Naive thymus-derived CD4-positive, alpha-beta T cell (primary cell): Measurements from ENCODE around the gene DNAJB9. TPM values are rescaled to one million over a fixed set of nuclear protein-coding genes. Genes with fewer than 3 reads are reported as not detected.
"Not testable (repeated sequence)": the region's sequence is repeated elsewhere in the genome, so short reads cannot be mapped to it uniquely, and the experiment has no call there.

Experiments used
- ATAC-seq: fragments of 150-1000 bp; cut with Tn5 transposase; 2 replicates; pipeline ENCODE4 v1.10.0; 2021; ENCODE audit warnings: mild to moderate bottlenecking, moderate library complexity
- CTCF ChIA-PET: fragments of 350-600 bp; sonication (Branson Sonifier 250); formaldehyde crosslinking; loops from one replicate; lab custom pipeline; 2021; ENCODE audit warnings: antibody characterized with exemption; lab: Charles Lee
- POLR2A ChIA-PET: fragments of 350-600 bp; sonication (Branson Sonifier 250); formaldehyde crosslinking; loops from one replicate; lab custom pipeline; 2021; ENCODE audit warnings: antibody characterized with exemption, inconsistent platforms; lab: Charles Lee
- DNase-seq, 9 donors: peaks; one replicate each; pipeline versions ENCODE4 v3.0.0 to v3.0.0-alpha.2; 2020 to 2022; ENCODE audit warnings: mixed read lengths in 1 of 9
- H3K27ac ChIP-seq: one replicate; pipeline ENCODE4 v1.7.0; 2013; ENCODE audit warnings: mild to moderate bottlenecking, low read depth, low read length, moderate library complexity
- H3K27me3 ChIP-seq, 2 donors: one replicate each; pipeline ENCODE4 v1.7.0; 2013; ENCODE audit warnings: low read length in 2 of 2, mild to moderate bottlenecking in 2 of 2, moderate library complexity in 2 of 2; ENCODE audit not compliant: control insufficient read depth in 2 of 2, insufficient read depth in 2 of 2
- H3K36me3 ChIP-seq, 3 experiments: 1 replicate in 2 of 3; 2 replicates in 1 of 3; pipeline ENCODE4 v1.7.0; 2013; ENCODE audit warnings: low read length in 3 of 3, mild to moderate bottlenecking in 3 of 3, moderate library complexity in 1 of 3; ENCODE audit not compliant: insufficient read depth in 3 of 3, control insufficient read depth in 2 of 3
- H3K4me1 ChIP-seq, 2 donors: one replicate each; pipeline ENCODE4 v1.7.0; 2013; ENCODE audit warnings: low read length in 2 of 2, mild to moderate bottlenecking in 2 of 2, moderate library complexity in 1 of 2; ENCODE audit not compliant: control insufficient read depth in 2 of 2, insufficient read depth in 2 of 2
- H3K4me3 ChIP-seq: 2 replicates; pipeline ENCODE4 v1.7.0; 2013; ENCODE audit warnings: mild to moderate bottlenecking, low read length
- H3K9me3 ChIP-seq, 3 experiments: 1 replicate in 2 of 3; 2 replicates in 1 of 3; pipeline ENCODE4 v1.7.0; 2013; ENCODE audit warnings: low read length in 3 of 3; ENCODE audit not compliant: control insufficient read depth in 2 of 3
- H3K27ac Mint-ChIP-seq, 9 donors: one replicate each; pipeline ENCODE4 v1.8.0; 2020 to 2022; ENCODE audit warnings: mixed read lengths in 9 of 9, mild to moderate bottlenecking in 8 of 9, moderate library complexity in 5 of 9, inconsistent platforms in 2 of 9
- H3K27me3 Mint-ChIP-seq, 5 donors: one replicate each; pipeline ENCODE4 v1.8.0; 2021 to 2022; ENCODE audit warnings: mixed read lengths in 5 of 5, mild to moderate bottlenecking in 1 of 5
- H3K36me3 Mint-ChIP-seq, 5 donors: one replicate each; pipeline ENCODE4 v1.8.0; 2020 to 2022; ENCODE audit warnings: mixed read lengths in 5 of 5, mild to moderate bottlenecking in 3 of 5, inconsistent platforms in 1 of 5
- H3K4me1 Mint-ChIP-seq, 7 donors: one replicate each; pipeline ENCODE4 v1.8.0; 2020 to 2022; ENCODE audit warnings: mixed read lengths in 7 of 7, mild to moderate bottlenecking in 3 of 7, inconsistent platforms in 1 of 7
- H3K4me3 Mint-ChIP-seq, 10 donors: one replicate each; pipeline ENCODE4 v1.8.0; 2020 to 2022; ENCODE audit warnings: mild to moderate bottlenecking in 10 of 10, mixed read lengths in 10 of 10, moderate library complexity in 6 of 10, inconsistent platforms in 2 of 10
- H3K9me3 Mint-ChIP-seq, 11 donors: one replicate each; pipeline ENCODE4 v1.8.0; 2020 to 2022; ENCODE audit warnings: mixed read lengths in 11 of 11, mild to moderate bottlenecking in 4 of 11, inconsistent platforms in 1 of 11, moderate library complexity in 1 of 11
- intact Hi-C, 2 donors: fragments of 100-400 bp; cut with micrococcal nuclease; formaldehyde crosslinking; loops; one replicate each; pipeline ENCODE4 v1.15.1; 2023
- polyA plus RNA-seq, 2 donors: library from polyadenylated mRNA; unstranded; fragments of 300-500 nt; fragmentation: Illumina TruSeq; gene quantifications; one replicate each; pipeline ENCODE4 v1.2.3, GENCODE V29; 2021
- total RNA-seq, 6 experiments: library from RNA in 5 of 6; stranded (reverse) in 5 of 6; gene quantifications; 1 replicate in 5 of 6; 2 replicates in 1 of 6; pipeline ENCODE4 v1.2.3 and lab custom pipeline; 2021 to 2026

DNAJB9 gene
- total and polyA plus RNA-seq, 7 experiments from 2014 or later: 16.8 to 50.0 (median 29.3) TPM

- H3K4me1 ChIP-seq, H3K27ac ChIP-seq, H3K36me3 Mint-ChIP-seq, H3K4me3 ChIP-seq, ATAC-seq, H3K27ac Mint-ChIP-seq, H3K36me3 ChIP-seq, H3K9me3 Mint-ChIP-seq, intact Hi-C loops, H3K4me3 Mint-ChIP-seq, CTCF ChIA-PET, H3K9me3 ChIP-seq, H3K4me1 Mint-ChIP-seq, H3K27me3 ChIP-seq, DNase-seq: not testable (repeated sequence)
- H3K27me3 Mint-ChIP-seq: peaks cover 4 to 14% (median 5%) of the 10 kb centered on the region in 5 donors
- POLR2A ChIA-PET: interaction anchor here (0.7 kb wide), 1 partner anchor 31 kb away, joined by 4 read pairs; the partner anchor contains the start of gene DNAJB9
Measured at GRCh38 chr7:108538685-108539084, 31.0 kb upstream of the DNAJB9 start.

DNA sequence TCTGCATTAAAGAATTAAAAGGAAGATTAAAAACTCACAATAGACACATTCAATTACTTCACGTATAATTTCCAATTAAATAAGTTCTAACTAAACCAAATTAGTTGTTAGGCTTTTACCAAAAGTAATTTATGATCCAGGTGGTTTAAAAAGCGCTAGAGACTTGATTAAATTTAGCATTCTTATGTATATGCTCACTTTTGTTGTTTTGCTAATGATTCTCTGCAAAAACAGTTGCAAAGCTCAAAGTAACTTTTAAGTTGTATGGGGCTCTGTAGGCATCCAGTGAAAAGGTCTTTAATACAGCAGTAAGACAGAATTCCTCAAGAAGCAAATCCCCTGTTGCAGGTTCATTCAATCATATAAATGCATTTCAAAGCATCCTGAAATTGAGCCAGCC lies 28.2 kb upstream of the DNAJB9 start:
- ATAC-seq (no peak), DNase-seq (no peak)
- intact Hi-C loops: no loop called here
- Histone ChIP-seq H3K27me3 (no peaks in the 10 kb centered on the region), H3K4me3 (no peak overlapping the region), H3K36me3 (no peaks in the 10 kb centered on the region), H3K9me3 (no peaks in the 10 kb centered on the region), H3K4me1 (no peaks in the 10 kb centered on the region), H3K27ac (no peak overlapping the region)
- ChIA-PET POLR2A (interaction anchor here (1.0 to 1.2 kb wide), 2 partner anchors 15 to 27 kb away, joined by 3 to 4 read pairs; partner anchors contain the start of gene PNPLA8), CTCF (no interaction called here)
- Mint-ChIP-seq H3K27ac (no peak overlapping the region), H3K27me3 (peaks cover 0 to 13% (median 4%) of the 10 kb centered on the region in 5 donors), H3K9me3 (no peaks in the 10 kb centered on the region), H3K4me1 (no peaks in the 10 kb centered on the region), H3K4me3 (no peak overlapping the region), H3K36me3 (no peaks in the 10 kb centered on the region)

GRCh38 chr7:108548141-108548896 lies 21.4 kb upstream of the DNAJB9 start:
- intact Hi-C loops, POLR2A ChIA-PET, H3K27ac Mint-ChIP-seq, H3K9me3 ChIP-seq, H3K27me3 ChIP-seq, H3K4me3 ChIP-seq, H3K27me3 Mint-ChIP-seq, H3K27ac ChIP-seq, CTCF ChIA-PET, H3K4me1 Mint-ChIP-seq, ATAC-seq, H3K36me3 Mint-ChIP-seq, DNase-seq, H3K4me3 Mint-ChIP-seq, H3K36me3 ChIP-seq, H3K4me1 ChIP-seq: not testable (repeated sequence)
- peaks cover 0 to 35% (median 1%) of the 10 kb centered on the region in 11 donors for H3K9me3 Mint-ChIP-seq

DNA sequence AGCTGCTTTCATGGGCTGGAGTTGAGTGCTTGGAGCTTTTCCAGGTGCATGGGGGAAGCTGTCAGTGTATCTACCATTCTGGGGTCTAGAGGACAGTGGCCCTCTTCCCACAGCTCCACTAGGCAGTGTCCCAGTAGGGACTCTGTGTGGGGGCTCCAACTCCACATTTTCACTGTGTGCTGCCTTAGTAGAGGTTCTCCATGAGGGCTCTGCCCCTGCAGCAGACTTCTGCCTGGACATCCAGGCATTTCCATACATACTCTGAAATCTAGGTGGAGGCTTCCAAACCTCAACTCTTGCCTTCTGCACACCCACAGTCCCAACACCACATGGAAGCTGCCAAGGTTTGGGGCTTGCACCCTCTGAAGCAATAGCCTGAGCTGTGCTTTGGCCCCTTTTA lies 13.0 kb upstream of the DNAJB9 start:
- not testable (repeated sequence) for H3K27me3 Mint-ChIP-seq

GRCh38 chr7:108557191-108557590 lies 12.5 kb upstream of the DNAJB9 start:
- peaks cover 0 to 7% (median 3%) of the 10 kb centered on the region in 7 donors for H3K4me1 Mint-ChIP-seq
- ATAC-seq (no peak), DNase-seq (no peak)
- CTCF ChIA-PET: no interaction called here
- POLR2A ChIA-PET: no interaction called here
- Histone ChIP-seq H3K4me3 (no peak overlapping the region), H3K9me3 (peaks cover 0 to 20% (median 8%) of the 10 kb centered on the region in 3 experiments), H3K4me1 (no peaks in the 10 kb centered on the region), H3K27me3 (no peaks in the 10 kb centered on the region), H3K36me3 (no peaks in the 10 kb centered on the region), H3K27ac (no peak overlapping the region)
- intact Hi-C loops: no loop called here
- H3K9me3 Mint-ChIP-seq: peaks cover 16 to 70% (median 26%) of the 10 kb centered on the region in 11 donors
- no peak overlapping the region for H3K27ac Mint-ChIP-seq
- no peak overlapping the region for H3K4me3 Mint-ChIP-seq
- H3K27me3 Mint-ChIP-seq: no peaks in the 10 kb centered on the region
- H3K36me3 Mint-ChIP-seq: peaks cover 20 to 47% (median 43%) of the 10 kb centered on the region in 5 donors

More for the DNA sequence above, 13.0 kb upstream of the DNAJB9 start:
- H3K9me3 ChIP-seq: peaks cover 0 to 20% (median 8%) of the 10 kb centered on the region in 3 experiments
- H3K36me3 ChIP-seq, H3K4me3 Mint-ChIP-seq, H3K27ac Mint-ChIP-seq, H3K4me3 ChIP-seq, CTCF ChIA-PET, H3K4me1 ChIP-seq, intact Hi-C loops, H3K4me1 Mint-ChIP-seq, POLR2A ChIA-PET, H3K27ac ChIP-seq, ATAC-seq, DNase-seq, H3K27me3 ChIP-seq: not testable (repeated sequence)
- Mint-ChIP-seq H3K36me3 (peaks cover 19 to 44% (median 42%) of the 10 kb centered on the region in 5 donors), H3K9me3 (peaks cover 15 to 71% (median 26%) of the 10 kb centered on the region in 11 donors)

- H3K27me3 ChIP-seq: no peaks in the 10 kb centered on the region
- H3K9me3 Mint-ChIP-seq: peaks cover 16 to 68% (median 26%) of the 10 kb centered on the region in 11 donors
- H3K9me3 ChIP-seq: peaks cover 0 to 20% (median 8%) of the 10 kb centered on the region in 3 experiments
- no peak for ATAC-seq
- POLR2A ChIA-PET: no interaction called here
- H3K4me1 ChIP-seq: no peaks in the 10 kb centered on the region
- H3K27ac ChIP-seq: no peak overlapping the region
- DNase-seq: no peak
- H3K4me3 Mint-ChIP-seq: no peak overlapping the region
- CTCF ChIA-PET: no interaction called here
- peaks cover 20 to 50% (median 43%) of the 10 kb centered on the region in 5 donors for H3K36me3 Mint-ChIP-seq
- no peaks in the 10 kb centered on the region for H3K27me3 Mint-ChIP-seq
- H3K27ac Mint-ChIP-seq: no peak overlapping the region
- H3K4me3 ChIP-seq: no peak overlapping the region
- no peaks in the 10 kb centered on the region for H3K36me3 ChIP-seq
- intact Hi-C loops: no loop called here
- H3K4me1 Mint-ChIP-seq: peaks cover 0 to 7% (median 3%) of the 10 kb centered on the region in 7 donors
Measured at GRCh38 chr7:108557617-108558016, 12.1 kb upstream of the DNAJB9 start.
